ENCODE results near the gene TRDMT1. TPM values are rescaled to one million over a fixed set of nuclear protein-coding genes. Genes with fewer than 3 reads are reported as not detected.

Gene TRDMT1
- total RNA-seq, 5 donors from 2014 or later (not counting 1 experiment from before 2014, with no cell fraction given), result 14.1 to 22.6 (median 20.5) TPM

DNA sequence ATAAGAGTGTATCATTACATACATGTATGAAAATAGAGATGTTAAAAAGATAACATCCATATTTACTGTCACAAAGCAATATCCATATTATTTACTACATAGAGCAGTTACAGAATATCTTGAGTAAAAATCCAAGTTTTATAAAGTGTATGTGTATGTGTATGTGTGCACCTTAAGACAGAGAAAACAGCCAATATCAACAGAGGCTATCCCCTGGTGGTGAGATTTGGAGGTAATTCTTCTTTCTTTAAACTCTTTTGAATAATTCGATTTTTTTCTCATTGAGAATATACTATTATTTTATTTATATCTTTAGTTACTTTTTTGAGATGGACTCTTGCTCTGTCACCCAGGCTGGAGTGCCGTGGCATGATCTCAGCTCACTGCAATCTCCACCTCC lies 18.4 kb downstream of the TRDMT1 start:
- Mint-ChIP-seq H3K27ac (no peak overlapping the region), H3K27me3 (no peaks in the 10 kb centered on the region), H3K4me3 (no peak overlapping the region), H3K36me3 (peaks cover 2% of the 10 kb centered on the region), H3K4me1 (peaks cover under 1 to 9% (median 8%) of the 10 kb centered on the region in 3 donors), H3K9me3 (no peaks in the 10 kb centered on the region)
- H3K9me3 ChIP-seq, result no peaks in the 10 kb centered on the region
- CTCF ChIA-PET, result interaction anchor here in 1 of 2 donors (1.1 kb wide), 1 partner anchor 17 kb away, joined by 4 read pairs; no protein-coding TSS in a partner anchor
- DNase-seq, result peak in 1 of 35 experiments; percentile 24
- no peaks in the 10 kb centered on the region for H3K4me1 ChIP-seq (ENCODE audit: control insufficient read depth in 1 of 2, extremely low read depth in 1 of 2, insufficient read depth in 2 of 2, low read length in 2 of 2)
- POLR2A ChIA-PET, result no interaction called here
- no peak overlapping the region for H3K4me3 ChIP-seq (ENCODE audit: control insufficient read depth in 1 of 2, extremely low read depth in 1 of 2, low read length in 1 of 2)
- H3K27me3 ChIP-seq (replicated peaks in 1 of 2; ENCODE audit: control insufficient read depth in 2 of 2, extremely low read depth in 1 of 2, insufficient read depth in 2 of 2, low read length in 1 of 2), result no peaks in the 10 kb centered on the region
- no peak overlapping the region for H3K27ac ChIP-seq (ENCODE audit: low read length)
- no CpG with 5 or more reads among the region's 2 CpGs for WGBS (ENCODE audit: insufficient coverage)
- ATAC-seq (replicated peaks in 1 of 4), result no peak
- no peaks in the 10 kb centered on the region for H3K36me3 ChIP-seq (ENCODE audit: control insufficient read depth in 2 of 2, extremely low read depth in 1 of 2, insufficient read depth in 1 of 2, low read length in 1 of 2)

- Histone ChIP-seq H3K9me3 (no peaks in the 10 kb centered on the region), H3K27me3 (replicated peaks in 1 of 2; ENCODE audit: control insufficient read depth in 2 of 2, extremely low read depth in 1 of 2, insufficient read depth in 2 of 2, low read length in 1 of 2) (no peaks in the 10 kb centered on the region), H3K36me3 (ENCODE audit: control insufficient read depth in 2 of 2, extremely low read depth in 1 of 2, insufficient read depth in 1 of 2, low read length in 1 of 2) (no peaks in the 10 kb centered on the region), H3K27ac (ENCODE audit: low read length) (no peak overlapping the region), H3K4me3 (ENCODE audit: control insufficient read depth in 1 of 2, extremely low read depth in 1 of 2, low read length in 1 of 2) (no peak overlapping the region), H3K4me1 (ENCODE audit: control insufficient read depth in 1 of 2, extremely low read depth in 1 of 2, insufficient read depth in 2 of 2, low read length in 2 of 2) (no peaks in the 10 kb centered on the region)
- no peaks in the 10 kb centered on the region for H3K9me3 Mint-ChIP-seq
- H3K4me3 Mint-ChIP-seq, result no peak overlapping the region
- ATAC-seq (replicated peaks in 1 of 4) (no peak), DNase-seq (no peak)
- H3K27me3 Mint-ChIP-seq, result no peaks in the 10 kb centered on the region
- H3K36me3 Mint-ChIP-seq, result peaks cover 2% of the 10 kb centered on the region
- WGBS (ENCODE audit: insufficient coverage), result no CpG with 5 or more reads among the region's 3 CpGs
- POLR2A ChIA-PET, result no interaction called here
- CTCF ChIA-PET, result interaction anchor here in 1 of 2 donors (0.7 kb wide), 2 partner anchors 15 to 318 kb away, joined by 3 read pairs; no protein-coding TSS in a partner anchor
- H3K27ac Mint-ChIP-seq, result no peak overlapping the region
- peaks cover 0 to 8% (median 7%) of the 10 kb centered on the region in 3 donors for H3K4me1 Mint-ChIP-seq
Observed at GRCh38 chr10:17181751-17182150, 19.7 kb downstream of the TRDMT1 start.

DNA sequence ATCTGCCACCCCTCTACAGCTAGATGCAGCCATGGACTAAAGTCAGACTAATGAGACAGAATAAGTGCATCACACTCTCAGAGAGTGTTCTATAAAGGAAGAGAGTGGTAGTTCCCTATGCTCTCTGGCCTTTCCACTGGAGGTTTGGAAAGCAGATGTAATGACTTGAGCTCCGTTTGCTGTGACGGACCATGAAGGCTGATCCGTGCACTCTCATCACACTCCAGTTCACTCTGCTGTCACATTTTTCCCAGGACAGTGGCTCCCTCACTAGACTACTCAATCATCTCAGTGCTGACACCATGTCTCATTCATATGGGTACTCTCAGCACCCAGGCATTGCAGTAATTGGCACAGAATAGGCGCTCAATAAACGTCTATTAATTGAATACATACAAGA lies 20.4 kb downstream of the TRDMT1 start:
- ATAC-seq (replicated peaks in 1 of 4) (no peak), DNase-seq (no peak)
- H3K27me3 Mint-ChIP-seq, result no peaks in the 10 kb centered on the region
- ChIA-PET POLR2A (no interaction called here), CTCF (interaction anchor here (0.6 to 0.7 kb wide), 3 partner anchors 15 to 317 kb away, joined by 3 read pairs; no protein-coding TSS in a partner anchor)
- no peaks in the 10 kb centered on the region for H3K36me3 ChIP-seq (ENCODE audit: control insufficient read depth in 2 of 2, extremely low read depth in 1 of 2, insufficient read depth in 1 of 2, low read length in 1 of 2)
- H3K4me3 ChIP-seq (ENCODE audit: control insufficient read depth in 1 of 2, extremely low read depth in 1 of 2, low read length in 1 of 2), result no peak overlapping the region
- peaks cover 2% of the 10 kb centered on the region for H3K36me3 Mint-ChIP-seq
- H3K9me3 Mint-ChIP-seq, result no peaks in the 10 kb centered on the region
- H3K4me1 Mint-ChIP-seq, result peaks cover 0 to 12% (median 9%) of the 10 kb centered on the region in 3 donors
- WGBS (ENCODE audit: insufficient coverage), result 81% methylated on average over 3 of the region's 5 CpGs
- no peaks in the 10 kb centered on the region for H3K27me3 ChIP-seq (replicated peaks in 1 of 2; ENCODE audit: control insufficient read depth in 2 of 2, extremely low read depth in 1 of 2, insufficient read depth in 2 of 2, low read length in 1 of 2)
- H3K4me3 Mint-ChIP-seq, result no peak overlapping the region
- H3K27ac ChIP-seq (ENCODE audit: low read length), result no peak overlapping the region
- peaks cover 0 to 1% of the 10 kb centered on the region in 2 experiments for H3K4me1 ChIP-seq (ENCODE audit: control insufficient read depth in 1 of 2, extremely low read depth in 1 of 2, insufficient read depth in 2 of 2, low read length in 2 of 2)
- H3K27ac Mint-ChIP-seq, result no peak overlapping the region
- H3K9me3 ChIP-seq, result no peaks in the 10 kb centered on the region

- H3K9me3 ChIP-seq, result no peaks in the 10 kb centered on the region
- no peak overlapping the region for H3K4me3 Mint-ChIP-seq
- H3K36me3 Mint-ChIP-seq, result peaks cover 4% of the 10 kb centered on the region
- H3K36me3 ChIP-seq (ENCODE audit: control insufficient read depth in 2 of 2, extremely low read depth in 1 of 2, insufficient read depth in 1 of 2, low read length in 1 of 2), result no peaks in the 10 kb centered on the region
- peaks cover 0 to 3% of the 10 kb centered on the region in 2 experiments for H3K4me1 ChIP-seq (ENCODE audit: control insufficient read depth in 1 of 2, extremely low read depth in 1 of 2, insufficient read depth in 2 of 2, low read length in 2 of 2)
- DNase-seq (no peak), ATAC-seq (replicated peaks in 1 of 4) (no peak)
- no peaks in the 10 kb centered on the region for H3K9me3 Mint-ChIP-seq
- ChIA-PET CTCF (interaction anchor here (0.7 to 0.9 kb wide), 5 partner anchors 8 to 345 kb away, joined by 3 to 10 read pairs (median 4); no protein-coding TSS in a partner anchor), POLR2A (interaction anchor here in 1 of 2 donors (0.6 to 0.7 kb wide), 2 partner anchors 53 to 363 kb away, joined by 4 to 14 read pairs; no protein-coding TSS in a partner anchor)
- 100% methylated on average over 1 of the region's 3 CpGs for WGBS (ENCODE audit: insufficient coverage)
- H3K4me3 ChIP-seq (ENCODE audit: control insufficient read depth in 1 of 2, extremely low read depth in 1 of 2, low read length in 1 of 2), result no peak overlapping the region
- H3K27ac Mint-ChIP-seq, result no peak overlapping the region
- H3K27me3 Mint-ChIP-seq, result no peaks in the 10 kb centered on the region
- peaks cover 8 to 18% (median 17%) of the 10 kb centered on the region in 3 donors for H3K4me1 Mint-ChIP-seq
- no peak overlapping the region for H3K27ac ChIP-seq (ENCODE audit: low read length)
- no peaks in the 10 kb centered on the region for H3K27me3 ChIP-seq (replicated peaks in 1 of 2; ENCODE audit: control insufficient read depth in 2 of 2, extremely low read depth in 1 of 2, insufficient read depth in 2 of 2, low read length in 1 of 2)
Observed at GRCh38 chr10:17179002-17179401, 22.5 kb downstream of the TRDMT1 start.

DNA sequence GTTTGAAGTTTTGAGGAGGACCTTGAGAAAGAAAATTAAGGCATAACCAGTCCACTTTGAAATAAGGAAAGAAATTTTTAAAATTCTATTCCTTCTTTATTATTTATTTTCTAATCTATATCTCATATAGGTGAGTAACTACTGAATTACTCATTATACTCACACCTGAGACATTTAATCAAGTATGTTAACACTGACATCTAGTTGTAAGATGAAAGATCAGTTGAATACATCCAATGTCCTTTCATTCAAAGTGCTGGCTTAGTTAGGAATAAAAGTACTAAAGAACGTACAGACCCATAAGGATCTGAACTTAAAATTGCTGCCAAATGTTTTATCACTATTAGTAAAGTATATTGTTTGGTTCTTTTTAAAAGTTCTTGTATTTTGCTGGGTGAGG lies 23.5 kb downstream of the TRDMT1 start:
- no peaks in the 10 kb centered on the region for H3K9me3 Mint-ChIP-seq
- Histone ChIP-seq H3K27ac (ENCODE audit: low read length) (no peak overlapping the region), H3K36me3 (ENCODE audit: control insufficient read depth in 2 of 2, extremely low read depth in 1 of 2, insufficient read depth in 1 of 2, low read length in 1 of 2) (no peaks in the 10 kb centered on the region), H3K4me3 (ENCODE audit: control insufficient read depth in 1 of 2, extremely low read depth in 1 of 2, low read length in 1 of 2) (no peak overlapping the region), H3K9me3 (no peaks in the 10 kb centered on the region), H3K4me1 (ENCODE audit: control insufficient read depth in 1 of 2, extremely low read depth in 1 of 2, insufficient read depth in 2 of 2, low read length in 2 of 2) (peaks cover 0 to 3% of the 10 kb centered on the region in 2 experiments), H3K27me3 (replicated peaks in 1 of 2; ENCODE audit: control insufficient read depth in 2 of 2, extremely low read depth in 1 of 2, insufficient read depth in 2 of 2, low read length in 1 of 2) (no peaks in the 10 kb centered on the region)
- H3K27me3 Mint-ChIP-seq, result no peaks in the 10 kb centered on the region
- DNase-seq (no peak), ATAC-seq (replicated peaks in 1 of 4) (no peak)
- H3K36me3 Mint-ChIP-seq, result peaks cover 8% of the 10 kb centered on the region
- ChIA-PET POLR2A (no interaction called here), CTCF (no interaction called here)
- H3K4me1 Mint-ChIP-seq, result peaks cover 8 to 18% (median 16%) of the 10 kb centered on the region in 3 donors
- no CpG with 5 or more reads among the region's 1 CpG for WGBS (ENCODE audit: insufficient coverage)
- H3K4me3 Mint-ChIP-seq, result no peak overlapping the region
- H3K27ac Mint-ChIP-seq, result no peak overlapping the region

- no peak overlapping the region for H3K27ac Mint-ChIP-seq
- ATAC-seq (replicated peaks in 1 of 4) (no peak), DNase-seq (no peak)
- POLR2A ChIA-PET, result interaction anchor here in 1 of 2 donors (0.6 kb wide), 1 partner anchor 77 kb away, joined by 4 read pairs; no protein-coding TSS in a partner anchor
- no peaks in the 10 kb centered on the region for H3K27me3 Mint-ChIP-seq
- Histone ChIP-seq H3K9me3 (no peaks in the 10 kb centered on the region), H3K4me1 (ENCODE audit: control insufficient read depth in 1 of 2, extremely low read depth in 1 of 2, insufficient read depth in 2 of 2, low read length in 2 of 2) (peaks cover 0 to 3% of the 10 kb centered on the region in 2 experiments), H3K27me3 (replicated peaks in 1 of 2; ENCODE audit: control insufficient read depth in 2 of 2, extremely low read depth in 1 of 2, insufficient read depth in 2 of 2, low read length in 1 of 2) (no peaks in the 10 kb centered on the region), H3K27ac (ENCODE audit: low read length) (no peak overlapping the region), H3K4me3 (ENCODE audit: control insufficient read depth in 1 of 2, extremely low read depth in 1 of 2, low read length in 1 of 2) (no peak overlapping the region), H3K36me3 (ENCODE audit: control insufficient read depth in 2 of 2, extremely low read depth in 1 of 2, insufficient read depth in 1 of 2, low read length in 1 of 2) (no peaks in the 10 kb centered on the region)
- CTCF ChIA-PET, result interaction anchor here in 1 of 2 donors (0.7 kb wide), 1 partner anchor 181 kb away, joined by 3 read pairs; no protein-coding TSS in a partner anchor
- peaks cover 7% of the 10 kb centered on the region for H3K36me3 Mint-ChIP-seq
- peaks cover 8 to 18% (median 15%) of the 10 kb centered on the region in 3 donors for H3K4me1 Mint-ChIP-seq
- H3K4me3 Mint-ChIP-seq, result no peak overlapping the region
- H3K9me3 Mint-ChIP-seq, result no peaks in the 10 kb centered on the region
- WGBS (ENCODE audit: insufficient coverage), result no CpG with 5 or more reads among the region's 1 CpG
Observed at GRCh38 chr10:17177014-17177413, 24.5 kb downstream of the TRDMT1 start.

Measured in T-cell (primary cell).